Natural killer cell (primary cell): ENCODE measurements around the gene MTRFR. TPM values are rescaled to one million over a fixed set of nuclear protein-coding genes. Genes with fewer than 3 reads are reported as not detected.

Experiments used
- ATAC-seq, 3 donors: fragments of 150-1000 bp in 2 of 3; fragments of 200-7000 bp in 1 of 3; cut with Tn5 transposase; 1 replicate in 1 of 3; 2 replicates in 2 of 3; pipeline ENCODE4 v1.10.0; 2021; ENCODE audit warnings: mild to moderate bottlenecking in 2 of 3, moderate library complexity in 2 of 3
- DNase-seq, 2 donors: peaks; one replicate each; pipeline versions ENCODE4 v3.0.0 to v3.0.0-alpha.2; 2013 to 2021; ENCODE audit warnings: mixed read lengths in 1 of 2
- H3K27ac ChIP-seq: one replicate; pipeline ENCODE4 v1.5.1; 2013; ENCODE audit warnings: mild to moderate bottlenecking, low read length
- H3K27me3 ChIP-seq: one replicate; pipeline ENCODE4 v1.6.1; 2013; ENCODE audit warnings: low read length; ENCODE audit not compliant: control insufficient read depth, insufficient read depth
- H3K36me3 ChIP-seq: one replicate; pipeline ENCODE4 v1.6.1; 2013; ENCODE audit warnings: low read length; ENCODE audit not compliant: control insufficient read depth, insufficient read depth
- H3K4me1 ChIP-seq: one replicate; pipeline ENCODE4 v1.6.1; 2013; ENCODE audit warnings: low read length; ENCODE audit not compliant: control insufficient read depth, insufficient read depth
- H3K4me3 ChIP-seq: one replicate; pipeline ENCODE4 v1.5.1; 2013; ENCODE audit warnings: low read length
- H3K9me3 ChIP-seq: one replicate; pipeline ENCODE4 v1.6.1; 2013; ENCODE audit warnings: low read length; ENCODE audit not compliant: control insufficient read depth, insufficient read depth
- H3K27ac Mint-ChIP-seq, 2 donors: one replicate each; pipeline ENCODE4 v1.8.0; 2022; ENCODE audit warnings: mild to moderate bottlenecking in 2 of 2, mixed read lengths in 2 of 2, moderate library complexity in 1 of 2
- H3K27me3 Mint-ChIP-seq, 2 donors: one replicate each; pipeline ENCODE4 v1.8.0; 2022; ENCODE audit warnings: low read depth in 2 of 2, mixed read lengths in 2 of 2
- H3K36me3 Mint-ChIP-seq: one replicate; pipeline ENCODE4 v1.8.0; 2022; ENCODE audit warnings: mixed read lengths
- H3K4me1 Mint-ChIP-seq, 2 donors: one replicate each; pipeline ENCODE4 v1.8.0; 2022; ENCODE audit warnings: mixed read lengths in 2 of 2
- H3K4me3 Mint-ChIP-seq: one replicate; pipeline ENCODE4 v1.8.0; 2022; ENCODE audit warnings: mild to moderate bottlenecking, moderate library complexity, mixed read lengths
- H3K9me3 Mint-ChIP-seq, 2 donors: one replicate each; pipeline ENCODE4 v1.8.0; 2022; ENCODE audit warnings: mixed read lengths in 2 of 2
- CTCF ChIP-seq: fragments of 200-600 bp; IDR thresholded peaks from one replicate; pipeline ENCODE4 v1.8.0; 2022; ENCODE audit warnings: antibody characterized with exemption
- WGBS: methylation state at CpG from one replicate; pipeline ENCODE4 v1.1.7; 2013; ENCODE audit warnings: missing lambda C conversion rate; ENCODE audit not compliant: insufficient coverage; 5-methylcytosine and 5-hydroxymethylcytosine counted together
- intact Hi-C: fragments of 100-400 bp; cut with micrococcal nuclease; formaldehyde crosslinking; loops from one replicate; pipeline ENCODE4 v1.14.2; 2022
- total RNA-seq, 4 donors: library from RNA; stranded (reverse); fragments of 120-200 nt in 1 of 4; gene quantifications; one replicate each; pipeline versions ENCODE4 v1.2.3 to v1.2.4, GENCODE V29; 2013 to 2022

The MTRFR gene
- total RNA-seq, 3 donors from 2014 or later (not counting 1 experiment from before 2014, with no cell fraction given) = 16.2 to 18.5 (median 17.0) TPM

GRCh38 chr12:123260081-123260480, 26.8 kb downstream of the MTRFR start:
- DNase-seq (no peak), ATAC-seq (no peak)
- no peaks in the 10 kb centered on the region for H3K4me1 ChIP-seq
- H3K27ac Mint-ChIP-seq = no peak overlapping the region
- H3K27ac ChIP-seq = no peak overlapping the region
- H3K27me3 ChIP-seq = no peaks in the 10 kb centered on the region
- H3K9me3 ChIP-seq = no peaks in the 10 kb centered on the region
- peaks cover 16% of the 10 kb centered on the region for H3K36me3 ChIP-seq
- no peaks in the 10 kb centered on the region for H3K9me3 Mint-ChIP-seq
- intact Hi-C loops = no loop called here
- no peak overlapping the region for H3K4me3 Mint-ChIP-seq
- H3K27me3 Mint-ChIP-seq = no peaks in the 10 kb centered on the region
- 88% methylated on average over 9 of the region's 9 CpGs for WGBS
- H3K36me3 Mint-ChIP-seq = peaks cover 7% of the 10 kb centered on the region
- H3K4me1 Mint-ChIP-seq = no peaks in the 10 kb centered on the region
- no peak overlapping the region for H3K4me3 ChIP-seq
- TF ChIP-seq CTCF = no peak

GRCh38 chr12:123261196-123261595, 28.0 kb downstream of the MTRFR start:
- Mint-ChIP-seq H3K27ac (no peak overlapping the region), H3K9me3 (no peaks in the 10 kb centered on the region), H3K36me3 (peaks cover 7% of the 10 kb centered on the region), H3K27me3 (no peaks in the 10 kb centered on the region), H3K4me1 (no peaks in the 10 kb centered on the region), H3K4me3 (no peak overlapping the region)
- Histone ChIP-seq H3K27me3 (no peaks in the 10 kb centered on the region), H3K9me3 (no peaks in the 10 kb centered on the region), H3K4me3 (no peak overlapping the region), H3K27ac (no peak overlapping the region), H3K4me1 (no peaks in the 10 kb centered on the region), H3K36me3 (peaks cover 9% of the 10 kb centered on the region)
- no peak for DNase-seq
- intact Hi-C loops = no loop called here
- no peak for TF ChIP-seq CTCF
- 83% methylated on average over 3 of the region's 4 CpGs for WGBS
- ATAC-seq = no peak

- Histone ChIP-seq H3K27me3 (no peaks in the 10 kb centered on the region), H3K9me3 (no peaks in the 10 kb centered on the region), H3K4me3 (no peak overlapping the region), H3K36me3 (peaks cover 1% of the 10 kb centered on the region), H3K4me1 (peaks cover 4% of the 10 kb centered on the region), H3K27ac (no peak overlapping the region)
- intact Hi-C loops = no loop called here
- Mint-ChIP-seq H3K9me3 (no peaks in the 10 kb centered on the region), H3K36me3 (no peaks in the 10 kb centered on the region), H3K27ac (no peak overlapping the region), H3K27me3 (no peaks in the 10 kb centered on the region), H3K4me1 (peaks cover 0 to 12% of the 10 kb centered on the region in 2 donors), H3K4me3 (no peak overlapping the region)
- no peak for DNase-seq
- TF ChIP-seq CTCF = no peak
- ATAC-seq = no peak
- WGBS = 92% methylated on average over 8 of the region's 8 CpGs
These were observed 30.1 kb downstream of the MTRFR start for GRCh38 chr12:123263196-123263817.

GRCh38 chr12:123264642-123265041, 31.4 kb downstream of the MTRFR start:
- Mint-ChIP-seq H3K4me1 (peaks cover 5 to 25% of the 10 kb centered on the region in 2 donors), H3K27me3 (no peaks in the 10 kb centered on the region), H3K4me3 (no peak overlapping the region), H3K9me3 (no peaks in the 10 kb centered on the region), H3K36me3 (no peaks in the 10 kb centered on the region), H3K27ac (no peak overlapping the region)
- H3K4me3 ChIP-seq = no peak overlapping the region
- H3K9me3 ChIP-seq = no peaks in the 10 kb centered on the region
- DNase-seq (peak in 1 of 2 donors; percentile 30), ATAC-seq (no peak)
- intact Hi-C loops = loop anchor here (5.0 kb wide), 1 partner anchor 318 kb away; the partner anchor contains the start of gene TMED2
- WGBS = 66% methylated on average over 7 of the region's 7 CpGs
- no peak overlapping the region for H3K27ac ChIP-seq
- no peaks in the 10 kb centered on the region for H3K27me3 ChIP-seq
- peaks cover 18% of the 10 kb centered on the region for H3K4me1 ChIP-seq
- no peak for TF ChIP-seq CTCF
- H3K36me3 ChIP-seq = no peaks in the 10 kb centered on the region
